ENCODE results near the gene PCDHA13.

- TF ChIP-seq FOXM1 (IDR thresholded peaks at IDR 0.05; ENCODE audit: borderline replicate concordance) (no peak), BHLHE40 (IDR thresholded peaks at IDR 0.05; ENCODE audit: borderline replicate concordance) (no peak), FOXA1 (IDR thresholded peaks at IDR 0.05) (no peak), TARDBP (IDR thresholded peaks at IDR 0.05) (no peak), HDGF (IDR thresholded peaks at IDR 0.05; ENCODE audit: borderline replicate concordance) (no peak), ARNT (IDR thresholded peaks at IDR 0.05) (no peak), SP1 (IDR thresholded peaks at IDR 0.05) (no peak), ZNF384 (IDR thresholded peaks at IDR 0.05) (no peak), NFRKB (IDR thresholded peaks at IDR 0.05) (no peak)
Observed at GRCh38 chr5:140840978-140841962, 40.7 kb upstream of the PCDHA13 start, which contains the start of gene PCDHA8.

All from HEK293T (cell line).